Spinal cord (tissue), 10 donors: Measurements from ENCODE around the gene BUD23. TPM values are rescaled to one million over a fixed set of nuclear protein-coding genes. Genes with fewer than 3 reads are reported as not detected.
"Not testable (repeated sequence)": the region's sequence is repeated elsewhere in the genome, so short reads cannot be mapped to it uniquely, and the experiment has no call there.

ENCODE experiments used
- DNase-seq, 6 donors: peaks; one replicate each; pipeline versions ENCODE4 v3.0.0 to v3.0.0-alpha.2; 2013 to 2015; ENCODE audit warnings: low spot score in 6 of 6, low read depth in 4 of 6
- H3K27ac ChIP-seq: one replicate; pipeline ENCODE4 v1.5.1; 2013; ENCODE audit warnings: low read depth, low read length, control low read depth
- H3K27me3 ChIP-seq: one replicate; pipeline ENCODE4 v1.6.1; 2013; ENCODE audit warnings: low read length; ENCODE audit not compliant: control insufficient read depth, insufficient read depth
- H3K36me3 ChIP-seq: one replicate; pipeline ENCODE4 v1.6.1; 2013; ENCODE audit warnings: low read length; ENCODE audit not compliant: control insufficient read depth, insufficient read depth
- H3K4me1 ChIP-seq: one replicate; pipeline ENCODE4 v1.6.1; 2013; ENCODE audit warnings: low read length; ENCODE audit not compliant: control insufficient read depth, insufficient read depth
- H3K4me3 ChIP-seq: one replicate; pipeline ENCODE4 v1.5.1; 2013; ENCODE audit warnings: low read depth, low read length, control low read depth
- H3K9me3 ChIP-seq: one replicate; pipeline ENCODE4 v1.6.1; 2013; ENCODE audit warnings: low read length; ENCODE audit not compliant: control insufficient read depth, insufficient read depth
- whole genome bisulfite sequencing: methylation state at CpG from one replicate; pipeline ENCODE4 v1.1.5; 2013; ENCODE audit warnings: missing lambda C conversion rate; ENCODE audit not compliant: insufficient coverage; 5-methylcytosine and 5-hydroxymethylcytosine counted together
- polyA plus RNA-seq, 2 donors: library from polyadenylated mRNA; unstranded; fragments of 120-200 nt; gene quantifications; one replicate each; pipeline ENCODE4 v1.2.1, GENCODE V29; 2013; ENCODE audit not compliant: insufficient read length in 2 of 2
- total RNA-seq, 2 donors: library from RNA; depleted of rRNA in 1 of 2; stranded (reverse); fragments of 120-200 nt in 1 of 2; fragments of >200 nt in 1 of 2; gene quantifications; one replicate each; pipeline versions ENCODE4 v1.2.3 to v1.2.4, GENCODE V29; 2013 to 2014
- donor health status: healthy.

BUD23 gene
- total and polyA plus RNA-seq, 4 donors: 24.6 to 107 (median 55.8) TPM

- no peak for DNase-seq
- no peaks in the 10 kb centered on the region for H3K9me3 ChIP-seq
- H3K36me3 ChIP-seq: peaks cover 14% of the 10 kb centered on the region
- no peak overlapping the region for H3K27ac ChIP-seq
- 78% methylated on average over 4 of the region's 4 CpGs for WGBS
- H3K27me3 ChIP-seq: no peaks in the 10 kb centered on the region
- no peak overlapping the region for H3K4me3 ChIP-seq
- H3K4me1 ChIP-seq: peaks cover 34% of the 10 kb centered on the region
These were observed 33.0 kb downstream of the BUD23 start for GRCh38 chr7:73716318-73716890.

GRCh38 chr7:73717025-73717807 lies 33.8 kb downstream of the BUD23 start:
- Histone ChIP-seq H3K27me3 (no peaks in the 10 kb centered on the region), H3K4me1 (peaks cover 41% of the 10 kb centered on the region), H3K27ac (no peak overlapping the region), H3K9me3 (no peaks in the 10 kb centered on the region), H3K36me3 (peaks cover 11% of the 10 kb centered on the region), H3K4me3 (no peak overlapping the region)
- DNase-seq: peak in 1 of 6 donors; percentile 37
- 85% methylated on average over 5 of the region's 13 CpGs for WGBS

GRCh38 chr7:73717991-73718405 lies 34.6 kb downstream of the BUD23 start:
- no peak for DNase-seq
- H3K27ac ChIP-seq: no peak overlapping the region

GRCh38 chr7:73718438-73718881 lies 35.1 kb downstream of the BUD23 start:
- no peaks in the 10 kb centered on the region for H3K9me3 ChIP-seq
- no peak overlapping the region for H3K27ac ChIP-seq
- H3K27me3 ChIP-seq: no peaks in the 10 kb centered on the region
- H3K36me3 ChIP-seq: peaks cover 11% of the 10 kb centered on the region
- peaks cover 41% of the 10 kb centered on the region for H3K4me1 ChIP-seq
- WGBS: 48% methylated on average over 2 of the region's 9 CpGs
- DNase-seq: no peak
- peak overlapping the region; percentile 60 for H3K4me3 ChIP-seq

More at GRCh38 chr7:73717991-73718405, 34.6 kb downstream of the BUD23 start:
- WGBS: 78% methylated on average over 10 of the region's 10 CpGs
- Histone ChIP-seq H3K9me3 (no peaks in the 10 kb centered on the region), H3K4me1 (peaks cover 41% of the 10 kb centered on the region), H3K27me3 (no peaks in the 10 kb centered on the region), H3K4me3 (no peak overlapping the region), H3K36me3 (peaks cover 11% of the 10 kb centered on the region)

- WGBS: under 1% methylated on average over 63 of the region's 96 CpGs
- DNase-seq: peak in 2 of 6 donors; percentile 85 to 87
- peaks cover 11% of the 10 kb centered on the region for H3K36me3 ChIP-seq
- no peaks in the 10 kb centered on the region for H3K9me3 ChIP-seq
- peaks cover 41% of the 10 kb centered on the region for H3K4me1 ChIP-seq
- H3K27ac ChIP-seq: no peak within 1 kb of the TSS
- H3K4me3 ChIP-seq: peak within 1 kb of the TSS; percentile 60
- no peaks in the 10 kb centered on the region for H3K27me3 ChIP-seq
These were observed 35.8 kb downstream of the BUD23 start, which contains the start of gene STX1A for GRCh38 chr7:73718905-73719805. STX1A (minus strand) TSS chr7:73719669; CDS start chr7:73719631, 38 bp downstream.

GRCh38 chr7:73719806-73720169 lies 36.4 kb downstream of the BUD23 start:
- Histone ChIP-seq H3K4me3 (peak overlapping the region; percentile 37), H3K4me1 (peaks cover 41% of the 10 kb centered on the region), H3K9me3 (no peaks in the 10 kb centered on the region), H3K36me3 (peaks cover 11% of the 10 kb centered on the region), H3K27ac (no peak overlapping the region), H3K27me3 (no peaks in the 10 kb centered on the region)
- 29% methylated on average over 3 of the region's 16 CpGs for WGBS
- no peak for DNase-seq

GRCh38 chr7:73720443-73720842 lies 37.0 kb downstream of the BUD23 start:
- H3K27me3 ChIP-seq, H3K9me3 ChIP-seq, H3K4me3 ChIP-seq, H3K27ac ChIP-seq, H3K36me3 ChIP-seq, DNase-seq: not testable (repeated sequence)
- H3K4me1 ChIP-seq: peaks cover 41% of the 10 kb centered on the region
- WGBS: 97% methylated on average over 7 of the region's 9 CpGs

- 28% methylated on average over 3 of the region's 3 CpGs for WGBS
- Histone ChIP-seq H3K27me3 (no peaks in the 10 kb centered on the region), H3K36me3 (peaks cover 3% of the 10 kb centered on the region), H3K27ac (no peak overlapping the region), H3K4me3 (no peak overlapping the region), H3K9me3 (no peaks in the 10 kb centered on the region), H3K4me1 (peaks cover 41% of the 10 kb centered on the region)
- peak in 4 of 6 donors; percentile 71 to 93 (median 86) for DNase-seq
These were observed 38.0 kb downstream of the BUD23 start for GRCh38 chr7:73721377-73721817.

GRCh38 chr7:73722182-73722581 lies 38.8 kb downstream of the BUD23 start:
- peaks cover 41% of the 10 kb centered on the region for H3K4me1 ChIP-seq
- H3K36me3 ChIP-seq, H3K4me3 ChIP-seq, H3K9me3 ChIP-seq, H3K27me3 ChIP-seq, H3K27ac ChIP-seq, DNase-seq: not testable (repeated sequence)
- 89% methylated on average over 4 of the region's 4 CpGs for WGBS
